Measurements from ENCODE around the gene STK36.

Gene STK36

GRCh38 chr2:218635719-218636118 is 36.2 kb upstream of the STK36 start:
- no peak for DNase-seq (ENCODE audit: extremely low read depth, low read depth)
- H3K4me3 ChIP-seq (replicated peaks; ENCODE audit: low read depth, low read length) = no peak overlapping the region
- TF ChIP-seq, protein P1, sequence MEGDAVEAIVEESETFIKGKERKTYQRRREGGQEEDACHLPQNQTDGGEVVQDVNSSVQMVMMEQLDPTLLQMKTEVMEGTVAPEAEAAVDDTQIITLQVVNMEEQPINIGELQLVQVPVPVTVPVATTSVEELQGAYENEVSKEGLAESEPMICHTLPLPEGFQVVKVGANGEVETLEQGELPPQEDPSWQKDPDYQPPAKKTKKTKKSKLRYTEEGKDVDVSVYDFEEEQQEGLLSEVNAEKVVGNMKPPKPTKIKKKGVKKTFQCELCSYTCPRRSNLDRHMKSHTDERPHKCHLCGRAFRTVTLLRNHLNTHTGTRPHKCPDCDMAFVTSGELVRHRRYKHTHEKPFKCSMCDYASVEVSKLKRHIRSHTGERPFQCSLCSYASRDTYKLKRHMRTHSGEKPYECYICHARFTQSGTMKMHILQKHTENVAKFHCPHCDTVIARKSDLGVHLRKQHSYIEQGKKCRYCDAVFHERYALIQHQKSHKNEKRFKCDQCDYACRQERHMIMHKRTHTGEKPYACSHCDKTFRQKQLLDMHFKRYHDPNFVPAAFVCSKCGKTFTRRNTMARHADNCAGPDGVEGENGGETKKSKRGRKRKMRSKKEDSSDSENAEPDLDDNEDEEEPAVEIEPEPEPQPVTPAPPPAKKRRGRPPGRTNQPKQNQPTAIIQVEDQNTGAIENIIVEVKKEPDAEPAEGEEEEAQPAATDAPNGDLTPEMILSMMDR (IDR thresholded peaks at IDR 0.05; ENCODE audit: low read depth, low read length, missing control alignments) = no peak

DNA sequence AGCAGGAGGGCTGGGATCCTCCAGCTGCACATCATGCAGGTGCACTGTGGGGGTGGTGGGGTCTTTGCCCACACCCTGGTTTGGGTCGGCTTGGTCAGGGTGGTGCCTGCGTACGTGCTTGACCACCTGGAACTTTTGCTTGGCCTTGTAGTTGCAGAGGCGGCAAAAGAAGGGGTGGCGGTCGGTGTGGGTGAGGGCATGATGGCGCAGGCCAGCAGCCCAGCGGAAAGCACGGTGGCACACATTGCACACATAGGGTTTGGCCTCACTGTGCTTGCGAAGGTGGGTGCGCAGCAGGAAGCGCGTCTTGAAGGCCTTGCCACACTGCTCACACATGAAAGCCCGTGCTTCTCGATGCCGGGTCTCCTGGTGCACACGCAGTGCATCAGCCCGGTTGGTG is 33.5 kb upstream of the STK36 start:
- no peak for DNase-seq (ENCODE audit: extremely low read depth, low read depth)
- no peak overlapping the region for H3K4me3 ChIP-seq (replicated peaks; ENCODE audit: low read depth, low read length)
- TF ChIP-seq, protein P1 (IDR thresholded peaks at IDR 0.05; ENCODE audit: low read depth, low read length, missing control alignments) = no peak

- DNase-seq (ENCODE audit: extremely low read depth, low read depth) = no peak
- TF ChIP-seq, protein P1 (IDR thresholded peaks at IDR 0.05; ENCODE audit: low read depth, low read length, missing control alignments) = no peak
Measured at GRCh38 chr2:218642121-218642656, 29.7 kb upstream of the STK36 start.

DNA sequence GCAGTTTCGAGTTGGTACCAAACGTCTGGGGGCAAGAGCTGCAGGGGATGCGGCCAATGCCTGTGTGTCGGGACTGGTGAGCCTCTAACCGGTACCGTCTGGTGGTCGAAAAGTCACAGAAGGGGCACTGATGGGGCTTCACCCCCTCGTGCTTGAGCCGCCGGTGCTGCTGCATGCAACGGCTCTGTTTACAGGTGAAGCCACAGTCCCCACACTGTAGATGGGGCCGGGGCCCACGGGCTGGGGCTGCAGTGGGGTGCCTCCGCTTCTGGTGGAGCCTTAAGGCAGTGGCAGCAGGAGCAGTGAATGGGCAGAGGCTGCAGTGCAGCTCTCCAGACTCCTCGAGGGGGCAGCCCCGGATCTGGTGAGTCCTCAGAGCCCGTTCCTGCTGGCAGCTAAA is 29.1 kb upstream of the STK36 start:
- H3K4me3 ChIP-seq (replicated peaks; ENCODE audit: low read depth, low read length) = no peak overlapping the region
- DNase-seq (ENCODE audit: extremely low read depth, low read depth) = no peak
- TF ChIP-seq, protein P1 (IDR thresholded peaks at IDR 0.05; ENCODE audit: low read depth, low read length, missing control alignments) = no peak

More at GRCh38 chr2:218642121-218642656, 29.7 kb upstream of the STK36 start:
- H3K4me3 ChIP-seq (replicated peaks; ENCODE audit: low read depth, low read length) = no peak overlapping the region

DNA sequence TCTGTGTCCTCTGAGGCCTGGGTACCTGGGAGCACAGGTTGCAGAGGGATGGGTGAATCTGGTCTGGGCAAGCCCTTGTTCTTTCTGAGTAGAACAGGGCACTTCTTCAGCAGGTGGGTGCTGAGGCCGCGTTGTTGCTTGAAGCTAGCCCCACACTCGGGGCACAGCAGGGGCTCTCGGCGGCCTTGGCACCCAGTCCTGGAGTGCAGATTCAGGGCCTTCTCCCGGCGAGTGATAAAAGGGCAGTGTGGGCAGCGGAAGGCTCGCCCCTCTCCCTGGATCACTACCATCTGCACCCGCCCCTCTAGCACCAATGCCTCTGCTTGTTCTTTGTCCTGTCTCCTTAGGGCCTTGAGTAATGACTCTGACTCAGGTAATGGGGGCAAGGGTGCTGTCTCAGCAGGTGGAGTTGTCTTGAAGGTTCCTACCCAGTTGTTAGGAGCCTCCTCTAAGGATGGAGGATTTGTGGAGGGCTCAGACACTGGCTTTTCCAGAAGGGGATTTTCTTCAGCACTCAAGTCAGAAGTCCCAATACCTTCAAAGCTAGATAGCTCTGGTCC is 28.1 kb upstream of the STK36 start:
- no peak for DNase-seq (ENCODE audit: extremely low read depth, low read depth)
- H3K4me3 ChIP-seq (replicated peaks; ENCODE audit: low read depth, low read length) = no peak overlapping the region
- TF ChIP-seq, protein P1 (IDR thresholded peaks at IDR 0.05; ENCODE audit: low read depth, low read length, missing control alignments) = no peak

GRCh38 chr2:218644721-218645120 is 27.2 kb upstream of the STK36 start:
- TF ChIP-seq, protein P1 (IDR thresholded peaks at IDR 0.05; ENCODE audit: low read depth, low read length, missing control alignments) = no peak
- H3K4me3 ChIP-seq (replicated peaks; ENCODE audit: low read depth, low read length) = no peak overlapping the region
- no peak for DNase-seq (ENCODE audit: extremely low read depth, low read depth)

- DNase-seq (ENCODE audit: extremely low read depth, low read depth) = no peak
- TF ChIP-seq, protein P1 (IDR thresholded peaks at IDR 0.05; ENCODE audit: low read depth, low read length, missing control alignments) = no peak
- no peak overlapping the region for H3K4me3 ChIP-seq (replicated peaks; ENCODE audit: low read depth, low read length)
Measured at GRCh38 chr2:218645126-218645525, 26.8 kb upstream of the STK36 start.

Data from HFF-Myc (cell line).